ENCODE measurements around the gene UTP11.

DNA sequence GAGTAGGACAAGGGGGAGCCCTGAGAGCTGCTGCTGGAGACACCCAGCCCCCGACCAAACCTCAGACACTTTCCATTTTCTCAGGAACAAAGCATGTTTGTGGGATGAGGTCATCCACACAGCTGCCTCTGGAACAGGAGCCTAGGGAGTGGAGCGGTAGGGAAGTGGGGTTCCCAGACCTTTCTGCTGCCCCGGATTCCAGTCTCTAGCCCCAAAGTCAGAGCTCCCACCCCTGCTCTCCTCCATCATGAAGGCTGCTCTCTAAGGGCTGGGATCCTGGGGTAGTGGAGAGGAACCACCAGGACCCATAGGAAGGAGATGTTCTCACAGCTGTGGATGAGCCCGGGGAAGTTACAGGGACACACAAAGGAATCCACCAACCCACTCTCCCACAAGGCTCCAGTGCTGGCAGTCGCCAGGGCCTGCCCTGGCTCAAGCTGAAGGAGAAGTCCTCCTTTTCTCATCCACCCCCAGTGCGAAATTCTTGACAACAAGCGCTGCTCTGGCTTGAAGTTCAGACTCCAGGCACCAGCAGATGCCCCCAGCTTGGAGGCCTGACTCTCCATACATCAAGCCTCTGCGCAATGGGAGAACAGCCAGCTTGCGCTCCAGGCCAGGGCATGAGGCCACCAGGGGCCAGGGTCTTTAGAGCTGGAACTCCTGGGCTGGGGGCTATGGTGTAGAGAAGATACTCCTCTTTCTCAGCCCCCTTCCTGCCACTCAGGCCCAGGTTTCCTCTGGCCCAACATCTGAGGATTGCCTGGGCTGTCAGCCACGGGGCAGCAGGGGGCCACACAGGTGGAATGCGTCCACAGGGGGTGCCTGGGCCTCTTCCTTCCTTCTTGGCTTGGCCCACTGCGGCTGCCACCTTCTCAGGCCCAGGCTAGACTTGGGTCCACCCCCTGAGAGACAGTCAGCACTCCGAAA is 11.7 kb upstream of the UTP11 start:
- TF ChIP-seq, protein P1, sequence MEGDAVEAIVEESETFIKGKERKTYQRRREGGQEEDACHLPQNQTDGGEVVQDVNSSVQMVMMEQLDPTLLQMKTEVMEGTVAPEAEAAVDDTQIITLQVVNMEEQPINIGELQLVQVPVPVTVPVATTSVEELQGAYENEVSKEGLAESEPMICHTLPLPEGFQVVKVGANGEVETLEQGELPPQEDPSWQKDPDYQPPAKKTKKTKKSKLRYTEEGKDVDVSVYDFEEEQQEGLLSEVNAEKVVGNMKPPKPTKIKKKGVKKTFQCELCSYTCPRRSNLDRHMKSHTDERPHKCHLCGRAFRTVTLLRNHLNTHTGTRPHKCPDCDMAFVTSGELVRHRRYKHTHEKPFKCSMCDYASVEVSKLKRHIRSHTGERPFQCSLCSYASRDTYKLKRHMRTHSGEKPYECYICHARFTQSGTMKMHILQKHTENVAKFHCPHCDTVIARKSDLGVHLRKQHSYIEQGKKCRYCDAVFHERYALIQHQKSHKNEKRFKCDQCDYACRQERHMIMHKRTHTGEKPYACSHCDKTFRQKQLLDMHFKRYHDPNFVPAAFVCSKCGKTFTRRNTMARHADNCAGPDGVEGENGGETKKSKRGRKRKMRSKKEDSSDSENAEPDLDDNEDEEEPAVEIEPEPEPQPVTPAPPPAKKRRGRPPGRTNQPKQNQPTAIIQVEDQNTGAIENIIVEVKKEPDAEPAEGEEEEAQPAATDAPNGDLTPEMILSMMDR (IDR thresholded peaks at IDR 0.05): no peak
- TF ChIP-seq POLR2A (IDR thresholded peaks at IDR 0.05): no peak
- TF ChIP-seq POLR2AphosphoS5 (IDR thresholded peaks at IDR 0.05): no peak
- no peak for TF ChIP-seq EP300 (IDR thresholded peaks at IDR 0.05)
